ENCODE measurements around the gene KHK. TPM values are rescaled to one million over a fixed set of nuclear protein-coding genes. Genes with fewer than 3 reads are reported as not detected.

KHK gene
- total and polyA plus RNA-seq, 9 of the 15 experiments (the other 6 are each of a cell fraction or from before 2014, with no cell fraction given) = 1.5 to 10.7 (median 5.2) TPM

DNA sequence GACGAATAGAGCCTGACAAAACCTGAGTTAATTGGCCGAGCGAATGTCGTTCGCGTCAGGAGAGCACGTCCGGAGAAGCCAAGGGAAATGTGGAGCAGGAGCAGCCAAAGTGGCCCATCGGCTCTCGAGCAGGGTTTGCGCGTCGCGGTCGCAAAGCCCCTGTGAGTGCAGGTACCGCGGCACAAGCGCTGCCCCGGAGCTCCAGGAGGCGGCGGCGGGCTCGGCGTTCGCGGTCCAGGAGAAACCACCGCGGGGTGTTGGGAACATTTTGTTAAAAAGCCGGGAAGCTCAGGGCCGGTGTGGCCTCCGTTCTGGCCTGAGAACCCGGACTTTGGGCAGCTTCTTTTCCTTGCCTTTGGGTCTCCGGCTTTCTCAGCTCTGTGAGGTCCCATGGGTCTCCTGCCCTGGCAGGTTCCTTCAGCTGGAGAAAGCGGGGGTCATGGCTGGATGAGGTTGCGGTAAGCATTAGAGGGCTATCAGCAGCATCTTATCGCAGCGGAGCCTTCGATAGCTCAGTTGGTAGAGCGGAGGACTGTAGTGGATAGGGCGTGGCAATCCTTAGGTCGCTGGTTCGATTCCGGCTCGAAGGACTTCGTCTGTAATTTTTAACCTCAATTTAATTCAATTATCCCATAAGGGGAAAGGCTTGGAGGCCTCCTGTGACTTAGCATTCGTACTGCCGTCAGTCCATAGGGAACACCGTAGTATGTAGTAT lies 36.1 kb upstream of the KHK start (continued):
- TF ChIP-seq, protein P1, sequence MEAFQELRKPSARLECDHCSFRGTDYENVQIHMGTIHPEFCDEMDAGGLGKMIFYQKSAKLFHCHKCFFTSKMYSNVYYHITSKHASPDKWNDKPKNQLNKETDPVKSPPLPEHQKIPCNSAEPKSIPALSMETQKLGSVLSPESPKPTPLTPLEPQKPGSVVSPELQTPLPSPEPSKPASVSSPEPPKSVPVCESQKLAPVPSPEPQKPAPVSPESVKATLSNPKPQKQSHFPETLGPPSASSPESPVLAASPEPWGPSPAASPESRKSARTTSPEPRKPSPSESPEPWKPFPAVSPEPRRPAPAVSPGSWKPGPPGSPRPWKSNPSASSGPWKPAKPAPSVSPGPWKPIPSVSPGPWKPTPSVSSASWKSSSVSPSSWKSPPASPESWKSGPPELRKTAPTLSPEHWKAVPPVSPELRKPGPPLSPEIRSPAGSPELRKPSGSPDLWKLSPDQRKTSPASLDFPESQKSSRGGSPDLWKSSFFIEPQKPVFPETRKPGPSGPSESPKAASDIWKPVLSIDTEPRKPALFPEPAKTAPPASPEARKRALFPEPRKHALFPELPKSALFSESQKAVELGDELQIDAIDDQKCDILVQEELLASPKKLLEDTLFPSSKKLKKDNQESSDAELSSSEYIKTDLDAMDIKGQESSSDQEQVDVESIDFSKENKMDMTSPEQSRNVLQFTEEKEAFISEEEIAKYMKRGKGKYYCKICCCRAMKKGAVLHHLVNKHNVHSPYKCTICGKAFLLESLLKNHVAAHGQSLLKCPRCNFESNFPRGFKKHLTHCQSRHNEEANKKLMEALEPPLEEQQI (IDR thresholded peaks at IDR 0.05) = no peak
- TF ChIP-seq SUPT5H (IDR thresholded peaks at IDR 0.05) (peak; percentile 61), MIER1 (IDR thresholded peaks at IDR 0.05; ENCODE audit: low read depth) (no peak), SRSF3 (IDR thresholded peaks at IDR 0.05; ENCODE audit: insufficient read depth, low read length) (no peak), POLR2H (tag; IDR thresholded peaks at IDR 0.05; ENCODE audit: low read depth) (peak; percentile 100; the same call in 1 of the 2 replicates), ZNF165 (CRISPR knock-in tag; IDR thresholded peaks at IDR 0.05; ENCODE audit: borderline replicate concordance) (no peak), SMARCB1 (IDR thresholded peaks at IDR 0.05; ENCODE audit: insufficient read length, low read depth) (no peak), NFATC3 (IDR thresholded peaks at IDR 0.05) (no peak), ZFP30 (CRISPR knock-in tag; IDR thresholded peaks at IDR 0.05; ENCODE audit: borderline replicate concordance) (no peak), IRF2 (CRISPR knock-in tag; IDR thresholded peaks at IDR 0.05) (no peak), NELFE (IDR thresholded peaks at IDR 0.05; ENCODE audit: insufficient read depth, insufficient read length) (no peak), NR4A1 (CRISPR knock-in tag; IDR thresholded peaks at IDR 0.05) (no peak), NR4A1 (tag; IDR thresholded peaks at IDR 0.05) (no peak), MECOM (CRISPR knock-in tag; IDR thresholded peaks at IDR 0.05) (no peak), ZFPM2 (CRISPR knock-in tag; IDR thresholded peaks at IDR 0.05) (peak; percentile 69; the same call in 1 of the 2 replicates), COPS2 (conservative IDR thresholded peaks at IDR 0.05) (no peak), SPI1 (IDR thresholded peaks at IDR 0.05; ENCODE audit: borderline replicate concordance, low read depth, low read length) (no peak), MCM7 (IDR thresholded peaks at IDR 0.05) (no peak), GTF2A2 (tag; IDR thresholded peaks at IDR 0.05) (no peak), ZNF124 (CRISPR knock-in tag; IDR thresholded peaks at IDR 0.05) (no peak)
- TF ChIP-seq, protein P2, sequence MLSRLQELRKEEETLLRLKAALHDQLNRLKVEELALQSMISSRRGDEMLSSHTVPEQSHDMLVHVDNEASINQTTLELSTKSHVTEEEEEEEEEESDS (CRISPR knock-in tag; IDR thresholded peaks at IDR 0.05) = no peak
- TF ChIP-seq, protein P3, sequence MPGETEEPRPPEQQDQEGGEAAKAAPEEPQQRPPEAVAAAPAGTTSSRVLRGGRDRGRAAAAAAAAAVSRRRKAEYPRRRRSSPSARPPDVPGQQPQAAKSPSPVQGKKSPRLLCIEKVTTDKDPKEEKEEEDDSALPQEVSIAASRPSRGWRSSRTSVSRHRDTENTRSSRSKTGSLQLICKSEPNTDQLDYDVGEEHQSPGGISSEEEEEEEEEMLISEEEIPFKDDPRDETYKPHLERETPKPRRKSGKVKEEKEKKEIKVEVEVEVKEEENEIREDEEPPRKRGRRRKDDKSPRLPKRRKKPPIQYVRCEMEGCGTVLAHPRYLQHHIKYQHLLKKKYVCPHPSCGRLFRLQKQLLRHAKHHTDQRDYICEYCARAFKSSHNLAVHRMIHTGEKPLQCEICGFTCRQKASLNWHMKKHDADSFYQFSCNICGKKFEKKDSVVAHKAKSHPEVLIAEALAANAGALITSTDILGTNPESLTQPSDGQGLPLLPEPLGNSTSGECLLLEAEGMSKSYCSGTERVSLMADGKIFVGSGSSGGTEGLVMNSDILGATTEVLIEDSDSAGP (CRISPR knock-in tag; IDR thresholded peaks at IDR 0.05) = no peak
- TF ChIP-seq, protein P4, sequence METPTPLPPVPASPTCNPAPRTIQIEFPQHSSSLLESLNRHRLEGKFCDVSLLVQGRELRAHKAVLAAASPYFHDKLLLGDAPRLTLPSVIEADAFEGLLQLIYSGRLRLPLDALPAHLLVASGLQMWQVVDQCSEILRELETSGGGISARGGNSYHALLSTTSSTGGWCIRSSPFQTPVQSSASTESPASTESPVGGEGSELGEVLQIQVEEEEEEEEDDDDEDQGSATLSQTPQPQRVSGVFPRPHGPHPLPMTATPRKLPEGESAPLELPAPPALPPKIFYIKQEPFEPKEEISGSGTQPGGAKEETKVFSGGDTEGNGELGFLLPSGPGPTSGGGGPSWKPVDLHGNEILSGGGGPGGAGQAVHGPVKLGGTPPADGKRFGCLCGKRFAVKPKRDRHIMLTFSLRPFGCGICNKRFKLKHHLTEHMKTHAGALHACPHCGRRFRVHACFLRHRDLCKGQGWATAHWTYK (CRISPR knock-in tag; IDR thresholded peaks at IDR 0.05) = no peak
